HepG2 (cell line): ENCODE data around the gene RPL34. TPM values are rescaled to one million over a fixed set of nuclear protein-coding genes. Genes with fewer than 3 reads are reported as not detected.

Source experiments
- FOXO1 ChIP-seq: sonication (generic); formaldehyde crosslinking; IDR thresholded peaks from 2 replicates; pipeline ENCODE4 v1.4.0; 2020; ENCODE audit warnings: missing genetic modification reagents
- HNF4G ChIP-seq, 2 experiments: sonication (generic) in 1 of 2; formaldehyde crosslinking in 1 of 2; IDR thresholded peaks; 2 replicates each; pipeline versions ENCODE4 v1.4.0 to v1.6.1; 2011 to 2020; ENCODE audit warnings: borderline replicate concordance in 2 of 2, low read depth in 2 of 2, mild to moderate bottlenecking in 2 of 2, low read length in 1 of 2, missing genetic modification reagents in 1 of 2, moderate library complexity in 1 of 2
- JUND ChIP-seq: sonication (generic); formaldehyde crosslinking; IDR thresholded peaks from 2 replicates; pipeline ENCODE4 v1.8.0; 2022; ENCODE audit warnings: mild to moderate bottlenecking, missing genetic modification reagents
- KDM5A ChIP-seq: fragments of 200-600 bp; sonication (generic); IDR thresholded peaks from 2 replicates; pipeline ENCODE4 v1.7.0; 2018; ENCODE audit warnings: antibody characterized with exemption, mild to moderate bottlenecking, low read length, borderline replicate concordance
- LRRFIP1 ChIP-seq: sonication (generic); formaldehyde crosslinking; conservative IDR thresholded peaks from 2 replicates; pipeline ENCODE4 v1.4.0; 2020; ENCODE audit warnings: missing genetic modification reagents
- MTA3 ChIP-seq: sonication (generic); formaldehyde crosslinking; IDR thresholded peaks from 2 replicates; pipeline ENCODE4 v1.4.0; 2020; ENCODE audit warnings: missing genetic modification reagents
- NPAS2 ChIP-seq: sonication (generic); formaldehyde crosslinking; IDR thresholded peaks from 2 replicates; pipeline ENCODE4 v1.8.0; 2022; ENCODE audit warnings: mild to moderate bottlenecking, missing genetic modification reagents, borderline replicate concordance
- NR2F2 ChIP-seq: IDR thresholded peaks from 2 replicates; pipeline ENCODE4 v1.6.1; 2012; ENCODE audit warnings: low read depth, inconsistent platforms, borderline replicate concordance
- RBFOX2 ChIP-seq: fragments of 200-400 bp; formaldehyde crosslinking; IDR thresholded peaks from 2 replicates; pipeline ENCODE4 v1.6.1; 2017; ENCODE audit warnings: low read depth, mild to moderate bottlenecking, low read length
- SALL1 ChIP-seq: sonication (generic); formaldehyde crosslinking; IDR thresholded peaks from 2 replicates; pipeline ENCODE4 v1.8.0; 2022; ENCODE audit warnings: mild to moderate bottlenecking, missing genetic modification reagents
- SPEN ChIP-seq: sonication (generic); formaldehyde crosslinking; IDR thresholded peaks from 2 replicates; pipeline ENCODE4 v1.5.1; 2020; ENCODE audit warnings: low read depth, mild to moderate bottlenecking, missing genetic modification reagents
- SYNCRIP ChIP-seq: fragments of 200-400 bp; formaldehyde crosslinking; IDR thresholded peaks from 2 replicates; pipeline ENCODE4 v1.6.1; 2018; ENCODE audit warnings: mild to moderate bottlenecking, low read depth, low read length; ENCODE audit not compliant: insufficient read depth
- WIZ ChIP-seq: sonication (generic); formaldehyde crosslinking; IDR thresholded peaks from 2 replicates; pipeline ENCODE4 v1.5.1; 2020; ENCODE audit warnings: mild to moderate bottlenecking, missing genetic modification reagents
- ZFP36 ChIP-seq: fragments of 150-350 bp; IDR thresholded peaks from 2 replicates; pipeline ENCODE4 v1.6.1; 2018; ENCODE audit warnings: borderline replicate concordance, low read length, low read depth; ENCODE audit not compliant: partially characterized antibody
- ZKSCAN5 ChIP-seq: sonication (generic); formaldehyde crosslinking; IDR thresholded peaks from 2 replicates; pipeline ENCODE4 v1.5.1; 2020; ENCODE audit warnings: mild to moderate bottlenecking, missing genetic modification reagents
- ZNF329 ChIP-seq: sonication (generic); formaldehyde crosslinking; IDR thresholded peaks from 2 replicates; pipeline ENCODE4 v1.9.0; 2021; ENCODE audit warnings: low read depth, mild to moderate bottlenecking, missing genetic modification reagents
- ZNF432 ChIP-seq: sonication (generic); formaldehyde crosslinking; IDR thresholded peaks from 2 replicates; pipeline ENCODE4 v1.5.0; 2020; ENCODE audit warnings: missing genetic modification reagents, mild to moderate bottlenecking, borderline replicate concordance
- ZNF510 ChIP-seq: sonication (generic); formaldehyde crosslinking; IDR thresholded peaks from 2 replicates; pipeline ENCODE4 v1.4.0; 2020; ENCODE audit warnings: low read depth, mild to moderate bottlenecking, missing genetic modification reagents
- ZNF570 ChIP-seq: sonication (generic); formaldehyde crosslinking; IDR thresholded peaks from 2 replicates; pipeline ENCODE4 v1.4.0; 2020; ENCODE audit warnings: mild to moderate bottlenecking, missing genetic modification reagents, borderline replicate concordance
- ZNF616 ChIP-seq: sonication (generic); formaldehyde crosslinking; IDR thresholded peaks from 2 replicates; pipeline ENCODE4 v1.5.0; 2020; ENCODE audit warnings: low read depth, mild to moderate bottlenecking, missing genetic modification reagents
- ZNF740 ChIP-seq: sonication (generic); formaldehyde crosslinking; IDR thresholded peaks from 2 replicates; pipeline ENCODE4 v1.4.0; 2020; ENCODE audit warnings: missing genetic modification reagents
- ZNF839 ChIP-seq: sonication (generic); formaldehyde crosslinking; IDR thresholded peaks from 2 replicates; pipeline ENCODE4 v1.4.0; 2020; ENCODE audit warnings: missing genetic modification reagents, mild to moderate bottlenecking, borderline replicate concordance
- ZSCAN22 ChIP-seq: sonication (generic); formaldehyde crosslinking; IDR thresholded peaks from 2 replicates; pipeline ENCODE4 v1.4.0; 2020; ENCODE audit warnings: mild to moderate bottlenecking, missing genetic modification reagents
- polyA plus RNA-seq, 8 experiments: library from polyadenylated mRNA; depleted of rRNA in 3 of 8; stranded (reverse) in 7 of 8; unstranded in 1 of 8; fragments of >200 nt; fragmentation: Illumina TruSeq in 4 of 8; extraction: Trizol in 4 of 8; gene quantifications; 2 replicates each; pipeline versions ENCODE4 v1.2.1 to v1.2.3, GENCODE V29; 2011 to 2016; ENCODE audit warnings: low read depth in 4 of 8, missing spikeins in 1 of 8, mixed read lengths in 1 of 8; ENCODE audit not compliant: insufficient read depth in 1 of 8
- total RNA-seq, 5 experiments: library from RNA; depleted of rRNA; stranded (reverse); fragments of >200 nt; fragmentation: Illumina TruSeq; extraction: Trizol; gene quantifications; 2 replicates each; pipeline ENCODE4 v1.2.3, GENCODE V29; 2016; ENCODE audit warnings: low read depth in 1 of 5

RPL34 gene
- total and polyA plus RNA-seq, 2 of the 13 experiments (the other 11 are each of a cell fraction or from before 2014, with no cell fraction given), result 2,235 to 3,985 TPM

DNA sequence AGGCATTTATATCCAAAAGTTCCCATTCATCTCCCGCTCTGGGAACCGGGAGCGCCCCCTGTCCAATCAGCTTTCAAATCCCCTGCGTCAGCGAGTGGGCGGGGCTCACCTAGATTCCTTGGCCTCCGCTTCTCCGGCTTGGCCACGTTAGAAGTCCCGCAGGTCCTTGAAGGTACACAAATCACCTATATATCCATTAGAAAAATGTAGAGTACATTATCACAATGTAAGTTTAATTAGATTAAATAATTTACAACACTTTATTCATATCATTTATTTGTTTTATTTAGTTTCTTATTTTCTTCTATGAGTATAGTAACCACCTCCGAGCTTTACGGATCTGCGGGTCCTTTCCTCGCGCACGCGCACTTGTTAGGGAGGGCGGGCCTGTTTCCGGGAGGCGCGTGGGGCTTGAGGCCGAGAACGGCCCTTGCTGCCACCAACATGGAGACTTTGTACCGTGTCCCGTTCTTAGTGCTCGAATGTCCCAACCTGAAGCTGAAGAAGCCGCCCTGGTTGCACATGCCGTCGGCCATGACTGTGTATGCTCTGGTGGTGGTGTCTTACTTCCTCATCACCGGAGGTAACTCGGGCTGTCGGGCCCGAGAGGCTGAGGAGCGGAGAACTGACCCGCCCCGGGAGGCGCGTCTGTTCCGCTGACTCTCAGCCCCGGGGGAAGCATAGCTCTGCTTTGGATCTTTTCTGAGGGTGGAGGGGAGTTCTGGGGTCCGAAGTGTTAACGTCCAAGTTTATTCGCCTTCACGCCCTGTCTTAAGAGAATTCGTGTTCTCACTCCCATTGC is 30.0 kb downstream of the RPL34 start, which contains the start of gene OSTC (continued):
- TF ChIP-seq RBFOX2 (peak; percentile 84), KDM5A (peak; percentile 68), WIZ (no peak), ZNF510 (CRISPR knock-in tag) (peak; percentile 67), JUND (CRISPR knock-in tag) (no peak), ZNF570 (CRISPR knock-in tag) (no peak), MTA3 (CRISPR knock-in tag) (no peak), SALL1 (CRISPR knock-in tag) (peak; percentile 85), FOXO1 (CRISPR knock-in tag) (no peak), ZNF432 (CRISPR knock-in tag) (no peak), SPEN (CRISPR knock-in tag) (peak; percentile 78; the same call in 1 of the 2 replicates), ZNF329 (CRISPR knock-in tag) (no peak), HNF4G (IDR thresholded peaks at IDR 0.05; ENCODE audit: borderline replicate concordance, low read depth, low read length) (no peak), HNF4G (CRISPR knock-in tag; IDR thresholded peaks at IDR 0.05; ENCODE audit: borderline replicate concordance, low read depth) (no peak), ZNF839 (CRISPR knock-in tag) (no peak), ZSCAN22 (no peak), ZKSCAN5 (CRISPR knock-in tag) (no peak), NPAS2 (CRISPR knock-in tag) (no peak), ZFP36 (no peak), ZNF740 (no peak), ZNF616 (0 out of 2 replicates have a peak, but pooled peaks have one; percentile 63), SYNCRIP (no peak), LRRFIP1 (CRISPR knock-in tag) (no peak), NR2F2 (no peak)
